NK-92 treated with Interleukin-12 subunit alpha and Interleukin-12 subunit beta, amount 100 ng/mL, for 24 hours (cell line): ENCODE results near the gene FBLN5.

ENCODE experiments used
- DNase-seq: peaks from one replicate; lab custom pipeline; 2025; lab: John Stamatoyannopoulos, UW

Gene FBLN5

DNA sequence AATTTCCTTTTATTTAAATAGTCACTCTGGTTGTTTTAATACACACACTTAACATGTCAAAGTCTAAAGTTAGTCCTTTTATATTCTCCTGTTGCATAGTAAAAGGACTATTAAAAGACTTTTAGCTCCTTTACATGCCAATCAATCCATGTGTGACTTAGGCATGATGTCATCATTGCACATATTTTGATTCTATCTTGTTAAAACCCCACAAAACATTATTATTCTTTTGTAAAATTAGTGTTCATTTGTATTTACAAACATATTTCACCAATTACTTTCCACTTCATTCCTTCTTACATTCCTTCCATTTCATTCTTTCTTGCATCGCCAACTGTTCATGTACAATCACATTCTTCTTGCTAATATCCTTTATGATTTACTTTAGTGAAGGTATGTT is 119.7 kb downstream of the FBLN5 start:
- no peak for DNase-seq
